Right cardiac atrium (tissue), 5 donors: ENCODE measurements around the gene LRP1B. TPM values are rescaled to one million over a fixed set of nuclear protein-coding genes. Genes with fewer than 3 reads are reported as not detected.
A peak's percentile ranks its signal among the peaks of the same experiment; 100 is the strongest.

ENCODE experiments used
- ATAC-seq, 2 donors: fragments of 200-7000 bp; cut with Tn5 transposase; one replicate each; pipeline versions ENCODE4 v1.8.0 to v1.9.1; 2020; ENCODE audit warnings: moderate library complexity in 2 of 2, mild to moderate bottlenecking in 1 of 2
- DNase-seq, 3 donors: peaks; one replicate each; pipeline ENCODE4 v3.0.0-alpha.2; 2020
- H3K27ac ChIP-seq: one replicate; pipeline ENCODE4 v1.5.1; 2013; ENCODE audit warnings: mild to moderate bottlenecking, low read length, control low read depth, moderate library complexity
- H3K27me3 ChIP-seq: one replicate; pipeline ENCODE4 v1.6.1; 2013; ENCODE audit not compliant: control insufficient read depth, insufficient read depth
- H3K4me1 ChIP-seq: one replicate; pipeline ENCODE4 v1.6.1; 2013; ENCODE audit warnings: low read length; ENCODE audit not compliant: control insufficient read depth, insufficient read depth
- H3K4me3 ChIP-seq: one replicate; pipeline ENCODE4 v1.5.1; 2013; ENCODE audit warnings: low read length, control low read depth
- H3K9me3 ChIP-seq: one replicate; pipeline ENCODE4 v1.6.1; 2013; ENCODE audit warnings: low read length; ENCODE audit not compliant: control insufficient read depth
- WGBS: extraction: QIAGEN DNeasy Blood & Tissue Kit; methylation state at CpG from one replicate; pipeline ENCODE4 v1.1.7; 2013; 5-methylcytosine and 5-hydroxymethylcytosine counted together
- intact Hi-C, 4 donors: fragments of 100-400 bp; cut with DNase I; formaldehyde crosslinking; loops; one replicate each; pipeline versions ENCODE4 v1.11.0 to v1.14.0; 2022 to 2023
- polyA plus RNA-seq: library from polyadenylated mRNA; stranded (reverse); fragments of 200-250 nt; gene quantifications from one replicate; pipeline ENCODE4 v1.2.3, GENCODE V29; 2013
- total RNA-seq, 4 donors: library from RNA; stranded (reverse); fragmentation: NEBNext Ultra II Directional; extraction: Animal tissue kit (Norgen Biotek cat#: 25700); gene quantifications; one replicate each; pipeline ENCODE4 v1.2.1, GENCODE V29; 2021
- donor health status: healthy with polysubstance abuse.
- donor health status: DM: no; HTN: yes; CAD: no.
- donor health status: DM: no; HTN: no; CAD: no.
- donor health status: DM: no; HTN: yes; CAD: no; lungs with severe emphysema.
- donor health status: DM: yes; HTN: yes; CAD: no.

Gene LRP1B
- total and polyA plus RNA-seq, 5 donors, result 0.21 to 1.8 (median 0.34) TPM

- no peaks in the 10 kb centered on the region for H3K9me3 ChIP-seq
- H3K27me3 ChIP-seq, result no peaks in the 10 kb centered on the region
- DNase-seq, result no peak
- no peak overlapping the region for H3K27ac ChIP-seq
- H3K4me3 ChIP-seq, result no peak overlapping the region
- intact Hi-C loops, result no loop called here
- 90% methylated on average over 4 of the region's 4 CpGs for WGBS
- no peaks in the 10 kb centered on the region for H3K4me1 ChIP-seq
- ATAC-seq, result no peak
These were observed 816.8 kb downstream of the LRP1B start for GRCh38 chr2:141313972-141314371.

GRCh38 chr2:141311430-141311829 is 819.4 kb downstream of the LRP1B start:
- intact Hi-C loops, result no loop called here
- ATAC-seq (no peak), DNase-seq (no peak)
- Histone ChIP-seq H3K4me1 (no peaks in the 10 kb centered on the region), H3K27me3 (no peaks in the 10 kb centered on the region), H3K9me3 (no peaks in the 10 kb centered on the region), H3K27ac (no peak overlapping the region), H3K4me3 (no peak overlapping the region)

- no peak for ATAC-seq
- Histone ChIP-seq H3K27me3 (no peaks in the 10 kb centered on the region), H3K27ac (no peak overlapping the region), H3K9me3 (no peaks in the 10 kb centered on the region), H3K4me3 (no peak overlapping the region), H3K4me1 (no peaks in the 10 kb centered on the region)
- intact Hi-C loops, result no loop called here
- no peak for DNase-seq
These were observed 824.4 kb downstream of the LRP1B start for GRCh38 chr2:141306368-141306767.

DNA sequence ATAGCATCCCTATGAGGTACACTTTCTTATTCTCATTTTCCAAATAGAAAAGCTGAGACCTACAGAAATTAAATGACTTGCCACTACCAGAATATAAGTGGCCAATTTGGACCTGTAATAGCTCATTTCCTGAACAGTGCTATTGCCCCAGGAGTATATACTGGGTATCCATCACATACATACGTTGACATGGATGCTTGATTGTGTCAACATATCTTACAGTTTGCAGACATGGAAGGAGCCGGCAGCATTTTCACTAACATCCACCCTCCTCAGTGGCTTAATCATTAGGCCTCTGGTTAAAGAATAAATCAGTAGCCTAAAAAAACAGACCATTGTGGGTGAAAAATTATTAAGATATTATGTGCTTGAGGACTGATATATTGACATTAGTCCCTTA is 829.3 kb downstream of the LRP1B start:
- H3K4me1 ChIP-seq, result no peaks in the 10 kb centered on the region
- no peak overlapping the region for H3K4me3 ChIP-seq
- WGBS, result 69% methylated on average over 2 of the region's 2 CpGs
- intact Hi-C loops, result no loop called here
- H3K27me3 ChIP-seq, result no peaks in the 10 kb centered on the region
- ATAC-seq (no peak), DNase-seq (no peak)
- no peak overlapping the region for H3K27ac ChIP-seq
- H3K9me3 ChIP-seq, result no peaks in the 10 kb centered on the region

DNA sequence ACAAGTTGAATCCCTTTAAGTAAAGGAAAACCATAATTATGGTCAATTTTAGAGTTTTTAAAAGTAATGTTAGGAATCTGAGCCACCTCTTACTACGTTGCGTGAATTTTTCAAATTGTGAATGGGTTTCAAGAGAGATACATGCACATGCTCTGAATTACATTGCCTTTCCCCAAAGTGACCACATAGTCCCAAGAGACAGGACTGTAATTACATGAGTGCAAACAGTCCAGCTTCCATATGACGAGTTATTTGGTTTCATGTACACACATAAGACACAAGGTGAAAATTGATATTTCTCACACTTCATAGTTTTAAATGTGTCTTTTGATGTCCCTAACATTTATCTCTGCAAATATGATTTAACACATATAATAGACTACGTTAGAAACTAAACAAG is 850.8 kb downstream of the LRP1B start:
- DNase-seq (no peak), ATAC-seq (no peak)
- intact Hi-C loops, result no loop called here
- no peaks in the 10 kb centered on the region for H3K4me1 ChIP-seq
- 83% methylated on average over 4 of the region's 4 CpGs for WGBS
- H3K4me3 ChIP-seq, result no peak overlapping the region
- no peak overlapping the region for H3K27ac ChIP-seq
- H3K27me3 ChIP-seq, result no peaks in the 10 kb centered on the region
- no peaks in the 10 kb centered on the region for H3K9me3 ChIP-seq

DNA sequence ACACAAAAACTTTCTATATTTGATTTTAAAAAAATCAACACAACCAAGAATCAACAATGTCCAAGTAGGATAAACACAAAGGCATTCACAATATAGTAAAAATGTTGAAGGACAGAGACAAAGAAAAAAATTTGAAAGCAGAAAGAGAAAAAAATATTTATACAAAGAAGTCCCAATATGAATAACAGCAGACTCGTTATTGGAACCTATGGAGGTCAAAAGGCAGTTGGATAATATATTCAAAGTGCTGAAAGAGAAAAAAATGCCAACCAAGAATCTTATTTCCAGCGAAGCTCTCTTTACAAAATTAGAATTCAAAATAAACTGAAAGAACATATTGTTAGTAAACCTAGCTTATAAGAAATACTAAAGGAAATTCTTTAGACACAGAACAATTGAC is 859.5 kb downstream of the LRP1B start:
- no peaks in the 10 kb centered on the region for H3K9me3 ChIP-seq
- H3K27me3 ChIP-seq, result no peaks in the 10 kb centered on the region
- intact Hi-C loops, result no loop called here
- WGBS, result 77% methylated on average over 2 of the region's 2 CpGs
- no peak overlapping the region for H3K4me3 ChIP-seq
- H3K27ac ChIP-seq, result no peak overlapping the region
- ATAC-seq, result no peak
- H3K4me1 ChIP-seq, result no peaks in the 10 kb centered on the region
- DNase-seq, result no peak

DNA sequence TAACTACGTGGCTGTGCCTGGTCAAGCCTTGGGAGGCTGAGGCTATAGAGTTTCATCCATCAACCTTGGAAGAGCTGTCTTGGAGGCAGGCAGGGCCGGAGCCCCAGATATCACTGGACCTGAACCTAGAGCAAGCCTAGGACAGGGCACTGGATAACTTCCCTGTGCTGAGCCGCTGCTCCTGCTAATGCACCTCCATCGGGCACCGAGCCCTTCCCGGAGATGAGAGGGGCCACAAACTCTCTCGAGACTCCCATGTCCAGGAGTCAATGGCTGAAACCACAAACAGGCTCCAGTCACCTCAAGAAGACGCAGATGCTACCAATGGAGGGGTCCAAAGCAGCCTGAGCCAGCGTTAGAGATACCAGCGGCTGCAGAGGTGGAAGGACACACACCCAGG is 866.0 kb downstream of the LRP1B start:
- no peak for ATAC-seq
- Histone ChIP-seq H3K9me3 (no peaks in the 10 kb centered on the region), H3K4me1 (no peaks in the 10 kb centered on the region), H3K27ac (no peak overlapping the region), H3K4me3 (no peak overlapping the region), H3K27me3 (no peaks in the 10 kb centered on the region)
- no peak for DNase-seq
- intact Hi-C loops, result no loop called here
- WGBS, result 84% methylated on average over 10 of the region's 10 CpGs

DNA sequence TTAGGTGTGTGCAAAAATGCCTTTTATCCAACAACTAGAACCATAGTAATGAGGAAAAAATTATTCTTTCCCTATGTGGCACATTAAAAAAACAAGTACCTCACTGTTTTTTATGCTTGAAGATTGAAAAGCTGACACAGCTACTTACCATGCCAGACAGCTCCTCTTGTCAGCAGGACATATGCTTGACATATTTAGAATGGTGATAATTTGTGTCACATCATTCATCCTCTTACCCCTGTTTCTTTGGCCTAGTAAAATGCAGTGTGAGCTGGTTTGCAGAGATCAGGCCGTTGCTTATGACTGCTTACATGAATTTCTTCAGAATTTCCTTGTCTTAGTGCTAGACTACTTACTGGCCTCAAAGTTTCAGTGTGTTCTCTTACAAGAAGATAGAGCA is 869.9 kb downstream of the LRP1B start:
- no peak overlapping the region for H3K4me3 ChIP-seq
- no peak overlapping the region for H3K27ac ChIP-seq
- intact Hi-C loops, result no loop called here
- no peaks in the 10 kb centered on the region for H3K4me1 ChIP-seq
- ATAC-seq (peak in 1 of 2 donors; percentile 68), DNase-seq (no peak)
- no peaks in the 10 kb centered on the region for H3K27me3 ChIP-seq
- WGBS, result 21% methylated on average over 1 of the region's 1 CpG
- H3K9me3 ChIP-seq, result no peaks in the 10 kb centered on the region

DNA sequence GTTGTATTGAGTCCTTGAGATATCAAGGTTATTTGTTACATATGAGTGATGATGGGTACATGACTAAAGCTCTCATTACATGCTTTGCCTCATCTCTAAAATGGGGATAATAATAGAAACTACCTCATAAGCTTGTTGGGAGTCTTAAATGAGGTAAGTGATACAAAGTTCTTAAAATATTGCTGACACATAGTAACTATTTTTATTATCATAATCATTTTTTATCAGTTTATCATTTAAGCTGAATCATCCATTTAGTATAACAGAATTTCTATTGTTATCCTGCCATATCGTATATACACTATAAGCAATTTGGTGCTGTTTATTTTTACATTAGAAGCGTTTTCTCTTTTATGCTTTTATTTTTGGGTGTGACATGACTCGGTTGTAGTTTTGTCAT is 871.1 kb downstream of the LRP1B start:
- H3K4me3 ChIP-seq, result no peak overlapping the region
- intact Hi-C loops, result no loop called here
- DNase-seq, result no peak
- no peaks in the 10 kb centered on the region for H3K4me1 ChIP-seq
- no peaks in the 10 kb centered on the region for H3K27me3 ChIP-seq
- 86% methylated on average over 3 of the region's 3 CpGs for WGBS
- ATAC-seq, result no peak
- H3K27ac ChIP-seq, result no peak overlapping the region
- H3K9me3 ChIP-seq, result no peaks in the 10 kb centered on the region

DNA sequence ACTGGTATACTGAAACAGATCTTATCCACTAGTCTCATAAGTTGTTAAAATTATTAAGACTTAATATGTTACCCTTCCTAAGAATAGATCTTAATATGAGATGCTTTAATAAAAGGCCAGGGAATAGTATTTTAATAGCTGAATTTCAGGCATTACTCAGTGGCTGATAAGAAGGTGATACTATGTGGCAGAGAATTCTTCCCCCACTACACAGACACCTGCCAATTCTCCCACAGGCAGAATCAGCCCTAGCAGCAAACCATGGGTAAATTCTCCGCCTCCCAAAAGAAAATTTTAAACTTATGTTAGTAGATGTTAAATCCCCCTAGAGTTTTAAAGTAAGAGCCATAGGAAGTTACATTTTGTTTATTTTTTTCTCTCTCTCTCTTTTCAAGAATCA is 888.8 kb downstream of the LRP1B start:
- intact Hi-C loops, result no loop called here
- 53% methylated on average over 1 of the region's 1 CpG for WGBS

DNA sequence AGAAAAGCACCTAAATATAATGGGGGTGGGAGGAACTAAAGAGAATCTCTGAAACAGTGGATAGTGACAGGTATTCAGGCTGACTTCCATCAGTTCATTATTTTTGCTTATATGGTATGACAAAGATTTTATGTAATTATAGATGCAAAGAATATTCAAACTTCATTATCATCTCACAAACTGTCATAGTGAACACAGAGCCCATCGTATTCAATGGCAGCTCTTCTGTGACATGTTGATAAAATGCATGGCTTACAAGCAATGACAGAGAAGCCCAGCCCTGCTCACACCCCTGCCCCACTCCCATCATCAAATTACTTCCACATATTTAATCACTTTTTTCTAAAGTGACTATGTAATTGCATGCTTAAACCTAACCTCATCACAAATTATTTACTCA is 904.3 kb downstream of the LRP1B start:
- 33% methylated on average over 1 of the region's 1 CpG for WGBS
- intact Hi-C loops, result no loop called here
- Histone ChIP-seq H3K4me3 (no peak overlapping the region), H3K9me3 (no peaks in the 10 kb centered on the region), H3K4me1 (no peaks in the 10 kb centered on the region), H3K27ac (no peak overlapping the region), H3K27me3 (no peaks in the 10 kb centered on the region)
- no peak for ATAC-seq
- no peak for DNase-seq

More for the DNA sequence above, 888.8 kb downstream of the LRP1B start:
- Histone ChIP-seq H3K9me3 (no peaks in the 10 kb centered on the region), H3K27me3 (no peaks in the 10 kb centered on the region), H3K27ac (no peak overlapping the region), H3K4me1 (no peaks in the 10 kb centered on the region), H3K4me3 (no peak overlapping the region)
- DNase-seq (no peak), ATAC-seq (peak; percentile 39 to 56)

DNA sequence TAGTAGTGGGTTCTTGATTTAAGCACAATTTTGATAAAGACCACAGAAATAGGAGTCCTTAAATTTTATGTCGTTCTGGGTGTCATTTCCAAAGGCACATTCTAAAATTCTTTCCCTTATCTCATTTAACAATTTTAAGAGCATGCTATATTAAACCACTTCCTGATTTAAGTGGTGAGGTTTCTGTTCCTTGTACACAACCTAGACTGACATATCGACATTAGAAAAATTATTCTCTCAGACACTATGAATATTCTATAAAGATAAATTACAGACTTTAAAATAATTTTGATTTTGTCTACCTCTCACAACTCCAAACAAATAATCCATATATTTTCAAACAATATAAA is 923.8 kb downstream of the LRP1B start:
- WGBS, result 43% methylated on average over 2 of the region's 2 CpGs
- H3K4me3 ChIP-seq, result no peak overlapping the region
- ATAC-seq, result peak in 1 of 2 donors; percentile 40
- no peak overlapping the region for H3K27ac ChIP-seq
- intact Hi-C loops, result no loop called here
- no peaks in the 10 kb centered on the region for H3K9me3 ChIP-seq
- H3K27me3 ChIP-seq, result no peaks in the 10 kb centered on the region
- no peaks in the 10 kb centered on the region for H3K4me1 ChIP-seq
- no peak for DNase-seq
